ENCODE measurements around the gene ZC3HAV1.
"Not testable (repeated sequence)": the region's sequence is repeated elsewhere in the genome, so short reads cannot be mapped to it uniquely, and the experiment has no call there.

The ZC3HAV1 gene

DNA sequence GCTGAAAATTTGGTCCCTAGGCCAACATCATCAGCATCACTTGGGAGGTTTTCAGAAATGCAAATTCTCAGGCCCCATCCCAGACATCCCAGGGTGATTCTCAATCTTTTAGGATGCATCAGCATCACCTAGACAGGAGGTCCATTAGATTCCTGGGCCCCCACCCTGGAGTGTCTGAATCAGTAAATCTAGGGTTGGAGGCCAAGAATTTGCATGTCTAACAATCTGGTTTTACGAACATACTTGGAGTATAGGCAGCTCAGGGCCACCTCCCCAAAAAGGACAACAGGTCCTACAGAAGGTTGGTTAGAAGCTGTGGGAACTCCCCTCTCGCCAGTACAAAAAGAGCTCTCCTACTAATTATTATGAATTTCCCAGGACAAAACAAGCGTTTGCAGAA is 15.5 kb downstream of the ZC3HAV1 start:
- FAIRE-seq (no peak), DNase-seq (ENCODE audit: insufficient read length, low spot score) (no peak)
- TF ChIP-seq, protein P1, sequence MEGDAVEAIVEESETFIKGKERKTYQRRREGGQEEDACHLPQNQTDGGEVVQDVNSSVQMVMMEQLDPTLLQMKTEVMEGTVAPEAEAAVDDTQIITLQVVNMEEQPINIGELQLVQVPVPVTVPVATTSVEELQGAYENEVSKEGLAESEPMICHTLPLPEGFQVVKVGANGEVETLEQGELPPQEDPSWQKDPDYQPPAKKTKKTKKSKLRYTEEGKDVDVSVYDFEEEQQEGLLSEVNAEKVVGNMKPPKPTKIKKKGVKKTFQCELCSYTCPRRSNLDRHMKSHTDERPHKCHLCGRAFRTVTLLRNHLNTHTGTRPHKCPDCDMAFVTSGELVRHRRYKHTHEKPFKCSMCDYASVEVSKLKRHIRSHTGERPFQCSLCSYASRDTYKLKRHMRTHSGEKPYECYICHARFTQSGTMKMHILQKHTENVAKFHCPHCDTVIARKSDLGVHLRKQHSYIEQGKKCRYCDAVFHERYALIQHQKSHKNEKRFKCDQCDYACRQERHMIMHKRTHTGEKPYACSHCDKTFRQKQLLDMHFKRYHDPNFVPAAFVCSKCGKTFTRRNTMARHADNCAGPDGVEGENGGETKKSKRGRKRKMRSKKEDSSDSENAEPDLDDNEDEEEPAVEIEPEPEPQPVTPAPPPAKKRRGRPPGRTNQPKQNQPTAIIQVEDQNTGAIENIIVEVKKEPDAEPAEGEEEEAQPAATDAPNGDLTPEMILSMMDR (IDR thresholded peaks at IDR 0.05; ENCODE audit: insufficient read depth, missing control alignments) = no peak

DNA sequence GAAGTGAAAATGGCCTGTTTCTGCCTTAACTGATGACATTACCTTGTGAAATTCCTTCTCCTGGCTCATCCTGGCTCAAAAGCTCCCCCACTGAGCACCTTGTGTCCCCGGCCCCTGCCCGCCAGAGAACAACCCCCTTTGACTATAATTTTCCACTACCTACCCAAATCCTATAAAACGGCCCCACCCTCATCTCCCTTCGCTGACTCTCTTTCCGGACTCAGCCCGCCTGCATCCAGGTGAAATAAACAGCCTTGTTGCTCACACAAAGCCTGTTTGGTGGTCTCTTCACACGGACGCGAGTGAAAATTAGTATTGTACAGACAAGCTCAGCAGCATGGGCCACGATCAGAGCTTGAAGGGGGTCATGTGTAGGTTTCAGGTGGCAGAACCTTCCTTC is 16.0 kb downstream of the ZC3HAV1 start:
- not testable (repeated sequence) for FAIRE-seq; DNase-seq (ENCODE audit: insufficient read length, low spot score)

DNA sequence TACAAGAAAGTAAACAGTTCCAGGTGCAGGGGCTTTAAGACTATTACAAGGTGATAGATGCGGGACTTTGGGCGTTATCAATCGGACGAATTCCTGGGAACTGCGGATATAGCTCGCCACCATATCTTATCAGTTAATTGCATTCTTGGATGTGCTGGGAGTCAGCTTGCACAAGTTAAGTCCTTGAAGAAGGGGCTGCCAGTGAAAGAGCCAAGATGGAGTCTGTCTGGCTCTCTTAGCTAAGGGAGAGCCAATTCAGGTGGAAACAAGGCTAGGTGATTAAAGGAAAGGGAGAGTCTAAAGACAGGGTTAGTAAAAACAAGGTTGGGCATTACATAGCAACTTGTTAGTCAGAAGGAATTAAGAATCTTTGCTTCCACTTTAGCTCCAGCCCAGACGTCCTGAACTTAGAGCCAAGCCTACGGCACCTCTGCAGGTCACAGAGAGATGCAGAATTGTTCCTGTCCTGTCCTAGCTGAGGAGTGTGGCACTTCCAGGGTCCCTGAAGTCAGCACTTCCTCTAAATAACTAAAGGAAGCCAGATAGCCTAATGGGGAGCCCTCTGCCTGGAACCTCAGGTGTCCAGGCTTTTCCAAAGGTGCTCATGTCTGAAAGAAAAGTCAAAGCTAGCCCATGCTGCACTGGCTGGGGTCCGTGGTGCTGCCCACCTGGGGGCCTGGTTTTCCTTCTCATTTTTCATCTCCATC is 17.3 kb downstream of the ZC3HAV1 start:
- DNase-seq (ENCODE audit: insufficient read length, low spot score) (no peak), FAIRE-seq (no peak)
- TF ChIP-seq, protein P1 (IDR thresholded peaks at IDR 0.05; ENCODE audit: insufficient read depth, missing control alignments) = no peak

DNA sequence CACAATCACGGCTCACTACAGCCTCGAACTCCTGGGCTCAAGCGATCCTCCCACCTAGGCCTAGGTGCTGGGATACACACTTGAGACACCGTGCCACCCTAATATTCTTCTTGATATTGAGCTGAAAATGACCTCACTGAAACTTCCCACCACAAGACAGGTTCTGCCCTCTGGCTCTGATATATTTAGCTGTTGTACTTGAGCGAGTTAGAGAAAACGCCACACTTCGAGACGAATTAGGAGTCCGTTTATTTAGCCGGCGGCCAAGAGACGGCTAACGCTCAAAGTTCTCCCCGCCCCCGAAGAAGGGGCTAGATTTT is 17.9 kb downstream of the ZC3HAV1 start:
- FAIRE-seq = no peak
- TF ChIP-seq, protein P1 (IDR thresholded peaks at IDR 0.05; ENCODE audit: insufficient read depth, missing control alignments) = no peak

DNA sequence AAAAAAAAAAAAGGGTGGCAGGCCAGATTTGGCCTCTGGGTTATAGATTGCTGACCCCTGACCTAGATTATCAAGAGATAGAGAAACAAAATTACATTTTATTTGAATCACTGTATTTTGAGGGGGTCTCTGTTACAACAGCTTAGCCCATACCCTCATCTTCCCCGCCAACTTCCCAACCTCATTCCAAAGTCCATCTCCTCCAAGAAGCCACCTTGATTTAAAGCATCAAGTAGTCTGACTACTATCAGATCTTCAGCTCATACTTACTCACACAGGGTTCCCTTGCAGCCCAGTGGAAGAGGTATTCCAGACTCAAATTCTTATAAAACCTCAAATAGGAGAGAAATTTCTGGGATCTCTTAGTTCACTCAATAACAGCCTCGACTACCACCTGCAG is 20.4 kb downstream of the ZC3HAV1 start:
- DNase-seq (ENCODE audit: insufficient read length, low spot score) = no peak
- TF ChIP-seq, protein P1 (IDR thresholded peaks at IDR 0.05; ENCODE audit: insufficient read depth, missing control alignments) = no peak
- FAIRE-seq = no peak

More for the DNA sequence above, 17.9 kb downstream of the ZC3HAV1 start:
- DNase-seq (ENCODE audit: insufficient read length, low spot score) = no peak

DNA sequence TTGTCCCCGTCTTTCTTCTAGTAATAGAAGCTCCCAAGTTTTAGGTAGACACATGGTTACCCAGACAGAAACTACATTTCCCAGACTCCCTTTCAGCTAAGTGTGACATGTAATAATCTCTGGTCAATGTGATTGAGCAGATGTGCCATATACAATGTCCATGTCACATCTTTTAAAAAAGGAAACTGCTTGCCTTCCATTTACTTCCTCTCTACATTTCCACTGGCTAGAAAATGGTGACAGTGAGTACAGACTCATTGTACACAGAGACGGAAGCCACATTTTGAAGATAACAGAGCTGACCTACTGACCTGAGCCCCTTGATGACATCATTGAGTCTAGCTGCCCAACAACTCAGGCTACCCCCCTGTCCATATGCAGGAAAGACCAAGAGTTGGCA is 21.3 kb downstream of the ZC3HAV1 start:
- no peak for DNase-seq (ENCODE audit: insufficient read length, low spot score)
- FAIRE-seq = no peak
- TF ChIP-seq, protein P1 (IDR thresholded peaks at IDR 0.05; ENCODE audit: insufficient read depth, missing control alignments) = no peak

DNA sequence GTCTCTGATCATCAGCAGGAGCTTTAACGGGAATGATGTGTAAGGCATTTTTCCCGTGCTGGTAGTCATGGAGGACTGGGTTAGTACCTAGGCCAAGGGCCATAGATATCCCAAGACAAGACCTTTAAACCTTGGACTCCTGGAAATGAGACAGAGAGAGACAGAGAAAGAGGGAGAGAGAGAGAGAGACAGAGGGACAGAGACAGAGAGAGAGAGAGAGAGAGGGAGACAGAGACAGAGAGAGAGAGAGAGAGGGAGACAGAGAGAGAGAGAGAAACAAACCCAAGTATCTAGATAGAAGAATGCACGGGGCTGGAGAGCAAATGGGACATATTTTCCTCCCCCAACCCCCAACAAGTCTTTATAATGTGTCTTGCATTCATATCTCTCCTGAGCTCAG is 22.3 kb downstream of the ZC3HAV1 start:
- no peak for DNase-seq (ENCODE audit: insufficient read length, low spot score)
- TF ChIP-seq, protein P1 (IDR thresholded peaks at IDR 0.05; ENCODE audit: insufficient read depth, missing control alignments) = no peak
- FAIRE-seq = no peak

DNA sequence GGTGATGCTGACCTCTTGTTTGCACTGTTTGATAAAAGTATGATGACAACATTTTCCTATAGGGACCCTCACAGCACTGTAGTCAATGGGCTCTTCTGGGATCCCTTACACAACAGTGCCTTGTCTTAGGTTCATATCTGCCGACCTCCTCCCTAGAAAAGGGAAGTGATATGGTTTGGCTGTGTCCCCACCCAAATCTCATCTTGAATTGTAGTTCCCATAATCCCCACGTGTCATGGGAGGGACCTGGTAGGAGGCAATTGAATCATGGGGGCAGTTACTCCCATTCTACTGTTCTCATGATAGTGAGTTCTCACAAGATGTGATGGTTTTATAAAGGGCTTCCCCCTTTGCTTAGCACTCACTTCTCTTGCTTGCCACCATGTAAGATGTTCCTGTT is 23.1 kb downstream of the ZC3HAV1 start:
- TF ChIP-seq, protein P1 (IDR thresholded peaks at IDR 0.05; ENCODE audit: insufficient read depth, missing control alignments) = no peak
- DNase-seq (ENCODE audit: insufficient read length, low spot score) (no peak), FAIRE-seq (no peak)

All from D721Med (cell line).